Measurements from ENCODE around the gene TIPARP. TPM values are rescaled to one million over a fixed set of nuclear protein-coding genes. Genes with fewer than 3 reads are reported as not detected.

TIPARP gene
- total and polyA plus RNA-seq, 2 of the 8 experiments (the other 6 are each of a cell fraction or from before 2014, with no cell fraction given), result 1.6 to 5.8 TPM

- H2BK5ac ChIP-seq (ENCODE audit: low read depth, low read length), result no peak overlapping the region
- FAIRE-seq (no peak), DNase-seq (ENCODE audit: low read depth in 1 of 2, low spot score in 2 of 2) (peak in 1 of 2 experiments; percentile 81)
- H3K4me2 ChIP-seq (ENCODE audit: insufficient read depth in 1 of 2, low read depth in 2 of 2, low read length in 2 of 2), result peak overlapping the region; percentile 84 to 92
- H4K91ac ChIP-seq (replicated peaks; ENCODE audit: insufficient read length, low read length), result no peak overlapping the region
- H2BK12ac ChIP-seq (ENCODE audit: low read depth, low read length), result no peak overlapping the region
- no peak overlapping the region for H3K27ac ChIP-seq (ENCODE audit: low read depth, low read length)
- H3K23ac ChIP-seq (ENCODE audit: insufficient read length), result no peak overlapping the region
- H3K27me3 ChIP-seq (replicated peaks in 1 of 4; ENCODE audit: control insufficient read depth in 3 of 4, extremely low read depth in 1 of 4, insufficient read depth in 3 of 4, low read length in 3 of 4), result no peaks in the 10 kb centered on the region; a peak in 1 of 7 replicates
- peak overlapping the region; percentile 32 to 91 (median 78) for H3K4me3 ChIP-seq (ENCODE audit: extremely low read depth in 1 of 4, insufficient read depth in 2 of 4, low read depth in 3 of 4, low read length in 4 of 4)
- peak overlapping the region; percentile 58; the same call in 1 of the 2 replicates for H4K8ac ChIP-seq (ENCODE audit: extremely low read depth, insufficient read depth, low read length)
- H2BK20ac ChIP-seq (ENCODE audit: low read length), result no peak overlapping the region
- H3K79me1 ChIP-seq (ENCODE audit: low read depth, low read length), result no peaks in the 10 kb centered on the region
- H3K14ac ChIP-seq (ENCODE audit: insufficient read length), result no peak overlapping the region
- WGBS, 2 experiments (ENCODE audit: extremely low coverage in 1 of 2, insufficient coverage in 1 of 2, insufficient read length in 1 of 2, insufficient replicate concordance in 2 of 2, low coverage in 1 of 2, low lambda C conversion rate in 2 of 2, missing lambda C conversion rate in 1 of 2), result 2% methylated on average over 60 of the region's 93 CpGs; no CpG with 5 or more reads in 1 of the 2 experiments
- peaks cover 0 to 17% of the 10 kb centered on the region in 2 experiments; a peak in 2 of 4 replicates for H3K79me2 ChIP-seq (ENCODE audit: control insufficient read depth in 1 of 2, insufficient read depth in 2 of 2, low read length in 2 of 2)
- no peaks in the 10 kb centered on the region; a peak in 1 of 7 replicates for H3K4me1 ChIP-seq (replicated peaks in 1 of 4; ENCODE audit: control insufficient read depth in 3 of 4, insufficient read depth in 4 of 4, low read length in 3 of 4)
- peak overlapping the region; percentile 17 to 53 (median 42); a peak in 6 of 7 replicates for H3K9ac ChIP-seq (replicated peaks in 1 of 4; ENCODE audit: extremely low read depth in 1 of 4, low read depth in 3 of 4, low read length in 3 of 4)
- peaks cover 2 to 15% (median 4%) of the 10 kb centered on the region in 4 experiments; a peak in 4 of 8 replicates for H3K36me3 ChIP-seq (ENCODE audit: control insufficient read depth in 2 of 4, insufficient read depth in 4 of 4, low read length in 3 of 4)
- ChIA-PET CTCF (ENCODE audit: partially characterized antibody) (interaction anchor here (0.5 to 2.4 kb wide), 29 partner anchors 10 to 854 kb away, joined by 3 to 8 read pairs (median 4); partner anchors contain the start of genes LEKR1 and SSR3), POLR2A (ENCODE audit: partially characterized antibody) (interaction anchor here (0.6 to 3.2 kb wide), 9 partner anchors 10 to 813 kb away, joined by 3 to 19 read pairs (median 3); partner anchors contain the start of gene SSR3)
- no peak overlapping the region for H3K4ac ChIP-seq (replicated peaks; ENCODE audit: insufficient read length, low read depth, low read length)
- no peak overlapping the region for H3K18ac ChIP-seq (ENCODE audit: extremely low read depth, low read length)
- H2BK120ac ChIP-seq (replicated peaks; ENCODE audit: low read depth, low read length), result no peak overlapping the region
- H4K20me1 ChIP-seq (replicated peaks in 1 of 2; ENCODE audit: control insufficient read depth in 1 of 2, insufficient read depth in 2 of 2, low read length in 2 of 2), result no peaks in the 10 kb centered on the region
- H2AFZ ChIP-seq (ENCODE audit: low read length), result peak overlapping the region; percentile 3; the same call in 1 of the 2 replicates
- H4K5ac ChIP-seq (ENCODE audit: insufficient read length, low read depth, low read length), result no peak overlapping the region
- H3K9me3 ChIP-seq (ENCODE audit: insufficient read depth in 2 of 2, low read depth in 1 of 2, low read length in 1 of 2), result no peaks in the 10 kb centered on the region
- peaks cover 5% of the 10 kb centered on the region for H3K23me2 ChIP-seq (ENCODE audit: low read depth, low read length)
- H2BK15ac ChIP-seq (ENCODE audit: low read length), result no peak overlapping the region
- H2AK5ac ChIP-seq (ENCODE audit: low read depth, low read length), result no peak overlapping the region
- peak overlapping the region; percentile 47 for H3K56ac ChIP-seq (replicated peaks; ENCODE audit: insufficient read length, low read depth, low read length)
- TF ChIP-seq TAF7 (optimal IDR thresholded peaks at IDR 0.05; ENCODE audit: borderline replicate concordance, low read depth, low read length) (no peak), TBP (IDR thresholded peaks at IDR 0.05; ENCODE audit: low read depth, low read length) (0 out of 2 replicates have a peak, but pooled peaks have one; percentile 18), KDM1A (IDR thresholded peaks at IDR 0.05; ENCODE audit: borderline replicate concordance, low read length) (peak; percentile 67), BACH1 (IDR thresholded peaks at IDR 0.05; ENCODE audit: low read length) (no peak), MAX (IDR thresholded peaks at IDR 0.05) (peak; percentile 39; the same call in 1 of the 2 replicates), GABPA (IDR thresholded peaks at IDR 0.05; ENCODE audit: borderline replicate concordance, insufficient read depth, low read length) (0 out of 2 replicates have a peak, but pooled peaks have one; percentile 11), SRF (IDR thresholded peaks at IDR 0.05; ENCODE audit: low read depth, low read length) (no peak), KDM4A (IDR thresholded peaks at IDR 0.05; ENCODE audit: low read depth, low read length, severe bottlenecking) (peak; percentile 75), EZH2 (IDR thresholded peaks at IDR 0.05; ENCODE audit: low read depth, low read length, severe bottlenecking) (no peak), SIRT6 (IDR thresholded peaks at IDR 0.05; ENCODE audit: low read length) (no peak)
These were observed 780 bp downstream of the TIPARP start for GRCh38 chr3:156674911-156675829.
